Measurements from ENCODE around the gene TMEM18. TPM values are rescaled to one million over a fixed set of nuclear protein-coding genes. Genes with fewer than 3 reads are reported as not detected.

TMEM18 gene
- polyA plus RNA-seq, 1 of the 3 experiments (the other 2 are of a cell fraction): 29.3 TPM

- no peaks in the 10 kb centered on the region for H3K9me3 ChIP-seq
Measured at GRCh38 chr2:689877-690510, 12.8 kb upstream of the TMEM18 start.

More at GRCh38 chr2:689877-690510, 12.8 kb upstream of the TMEM18 start:
- Histone ChIP-seq H2AFZ (ENCODE audit: low read depth) (no peak overlapping the region; the same call in 1 of the 2 replicates), H3K4me3 (ENCODE audit: low read depth in 2 of 2, low read length in 1 of 2) (no peak overlapping the region), H3K4me2 (0 out of 2 replicates have a peak overlapping the region, but pooled peaks have one; percentile 16), H3F3A (replicated peaks; ENCODE audit: insufficient read depth) (no peaks in the 10 kb centered on the region), H3K9me2 (no peaks in the 10 kb centered on the region), H3K27ac (ENCODE audit: low read depth in 2 of 2, low read length in 1 of 2) (no peak overlapping the region), H3K27me3 (ENCODE audit: insufficient read depth) (no peaks in the 10 kb centered on the region), H3K79me2 (ENCODE audit: insufficient read depth) (no peaks in the 10 kb centered on the region), H3K36me3 (replicated peaks in 1 of 2; ENCODE audit: control insufficient read depth in 1 of 2, insufficient read depth in 2 of 2, low read length in 1 of 2) (no peaks in the 10 kb centered on the region), H3K4me1 (ENCODE audit: control insufficient read depth in 1 of 2, insufficient read depth in 2 of 2, low read depth in 1 of 2, low read length in 1 of 2) (peaks cover 0 to 5% of the 10 kb centered on the region in 2 experiments; a peak in 1 of 4 replicates), H3K9ac (no peak overlapping the region), H4K20me1 (ENCODE audit: insufficient read depth) (no peaks in the 10 kb centered on the region)
- 41% methylated on average over 18 of the region's 19 CpGs for WGBS (ENCODE audit: low lambda C conversion rate)
- ChIA-PET POLR2A (no interaction called here), CTCF (interaction anchor here (0.6 to 1.2 kb wide), 5 partner anchors 12 to 861 kb away, joined by 3 to 4 read pairs (median 3); no protein-coding TSS in a partner anchor)
- TF ChIP-seq TEAD4 (IDR thresholded peaks at IDR 0.05; ENCODE audit: borderline replicate concordance, insufficient read depth) (no peak), FOXJ3 (CRISPR knock-in tag; IDR thresholded peaks at IDR 0.05) (no peak), TAF1 (IDR thresholded peaks at IDR 0.05; ENCODE audit: borderline replicate concordance, low read depth, low read length) (no peak), ZBTB33 (IDR thresholded peaks at IDR 0.05; ENCODE audit: borderline replicate concordance, low read depth) (no peak), JUND (IDR thresholded peaks at IDR 0.05) (no peak), RAD21 (IDR thresholded peaks at IDR 0.05; ENCODE audit: low read length) (no peak), REST (IDR thresholded peaks at IDR 0.05; ENCODE audit: low read depth, low read length) (no peak), FOSL2 (IDR thresholded peaks at IDR 0.05; ENCODE audit: borderline replicate concordance, low read depth) (no peak), USF2 (IDR thresholded peaks at IDR 0.05; ENCODE audit: borderline replicate concordance, low read depth, low read length) (no peak), EZH2phosphoT487 (IDR thresholded peaks at IDR 0.05; ENCODE audit: borderline replicate concordance, low read depth) (no peak), MAX (IDR thresholded peaks at IDR 0.05; ENCODE audit: low read depth) (no peak)
- DNase-seq: peak; percentile 55

Measured in SK-N-SH (cell line).